Measurements from ENCODE around the gene GIMD1.

DNA sequence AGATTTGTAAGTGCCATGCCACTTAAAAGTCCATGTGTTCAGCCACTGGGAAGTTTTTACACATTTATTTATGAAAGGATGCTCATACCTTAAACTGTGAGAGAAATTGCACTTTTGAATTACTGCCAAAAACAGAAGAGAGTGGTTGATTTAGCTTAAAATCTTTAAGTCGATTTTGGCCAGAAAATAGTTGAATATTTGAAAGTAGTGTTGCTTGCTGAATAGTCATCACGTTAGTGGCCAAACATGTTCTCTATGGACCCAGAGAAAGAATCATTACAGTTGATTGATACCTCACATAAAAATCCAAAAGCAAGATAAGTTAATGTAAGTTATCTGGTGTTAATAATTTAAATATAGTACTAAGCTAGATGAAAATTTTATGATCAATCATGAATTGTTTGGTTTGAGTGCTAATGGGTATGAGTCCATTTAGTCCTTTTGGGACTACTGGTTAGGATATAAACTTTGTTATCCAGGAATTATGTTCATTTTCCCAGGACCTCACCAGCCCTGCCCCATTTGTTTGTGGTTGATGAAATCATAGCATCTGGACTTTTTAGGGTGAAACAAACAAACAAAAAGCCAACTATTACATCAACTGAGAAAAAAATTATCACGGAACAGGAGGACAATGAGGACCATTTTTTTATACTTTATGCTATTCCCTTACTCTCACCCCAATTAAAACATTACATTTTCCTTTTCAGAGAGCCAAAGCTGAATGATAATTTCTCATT, 6.3 kb downstream of the GIMD1 start:
- TF ChIP-seq, protein P1, sequence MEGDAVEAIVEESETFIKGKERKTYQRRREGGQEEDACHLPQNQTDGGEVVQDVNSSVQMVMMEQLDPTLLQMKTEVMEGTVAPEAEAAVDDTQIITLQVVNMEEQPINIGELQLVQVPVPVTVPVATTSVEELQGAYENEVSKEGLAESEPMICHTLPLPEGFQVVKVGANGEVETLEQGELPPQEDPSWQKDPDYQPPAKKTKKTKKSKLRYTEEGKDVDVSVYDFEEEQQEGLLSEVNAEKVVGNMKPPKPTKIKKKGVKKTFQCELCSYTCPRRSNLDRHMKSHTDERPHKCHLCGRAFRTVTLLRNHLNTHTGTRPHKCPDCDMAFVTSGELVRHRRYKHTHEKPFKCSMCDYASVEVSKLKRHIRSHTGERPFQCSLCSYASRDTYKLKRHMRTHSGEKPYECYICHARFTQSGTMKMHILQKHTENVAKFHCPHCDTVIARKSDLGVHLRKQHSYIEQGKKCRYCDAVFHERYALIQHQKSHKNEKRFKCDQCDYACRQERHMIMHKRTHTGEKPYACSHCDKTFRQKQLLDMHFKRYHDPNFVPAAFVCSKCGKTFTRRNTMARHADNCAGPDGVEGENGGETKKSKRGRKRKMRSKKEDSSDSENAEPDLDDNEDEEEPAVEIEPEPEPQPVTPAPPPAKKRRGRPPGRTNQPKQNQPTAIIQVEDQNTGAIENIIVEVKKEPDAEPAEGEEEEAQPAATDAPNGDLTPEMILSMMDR (IDR thresholded peaks at IDR 0.05): no peak
- TF ChIP-seq, protein P2, sequence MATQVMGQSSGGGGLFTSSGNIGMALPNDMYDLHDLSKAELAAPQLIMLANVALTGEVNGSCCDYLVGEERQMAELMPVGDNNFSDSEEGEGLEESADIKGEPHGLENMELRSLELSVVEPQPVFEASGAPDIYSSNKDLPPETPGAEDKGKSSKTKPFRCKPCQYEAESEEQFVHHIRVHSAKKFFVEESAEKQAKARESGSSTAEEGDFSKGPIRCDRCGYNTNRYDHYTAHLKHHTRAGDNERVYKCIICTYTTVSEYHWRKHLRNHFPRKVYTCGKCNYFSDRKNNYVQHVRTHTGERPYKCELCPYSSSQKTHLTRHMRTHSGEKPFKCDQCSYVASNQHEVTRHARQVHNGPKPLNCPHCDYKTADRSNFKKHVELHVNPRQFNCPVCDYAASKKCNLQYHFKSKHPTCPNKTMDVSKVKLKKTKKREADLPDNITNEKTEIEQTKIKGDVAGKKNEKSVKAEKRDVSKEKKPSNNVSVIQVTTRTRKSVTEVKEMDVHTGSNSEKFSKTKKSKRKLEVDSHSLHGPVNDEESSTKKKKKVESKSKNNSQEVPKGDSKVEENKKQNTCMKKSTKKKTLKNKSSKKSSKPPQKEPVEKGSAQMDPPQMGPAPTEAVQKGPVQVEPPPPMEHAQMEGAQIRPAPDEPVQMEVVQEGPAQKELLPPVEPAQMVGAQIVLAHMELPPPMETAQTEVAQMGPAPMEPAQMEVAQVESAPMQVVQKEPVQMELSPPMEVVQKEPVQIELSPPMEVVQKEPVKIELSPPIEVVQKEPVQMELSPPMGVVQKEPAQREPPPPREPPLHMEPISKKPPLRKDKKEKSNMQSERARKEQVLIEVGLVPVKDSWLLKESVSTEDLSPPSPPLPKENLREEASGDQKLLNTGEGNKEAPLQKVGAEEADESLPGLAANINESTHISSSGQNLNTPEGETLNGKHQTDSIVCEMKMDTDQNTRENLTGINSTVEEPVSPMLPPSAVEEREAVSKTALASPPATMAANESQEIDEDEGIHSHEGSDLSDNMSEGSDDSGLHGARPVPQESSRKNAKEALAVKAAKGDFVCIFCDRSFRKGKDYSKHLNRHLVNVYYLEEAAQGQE (IDR thresholded peaks at IDR 0.05; ENCODE audit: insufficient read depth in 1 of 2, low read depth in 2 of 2, low read length in 1 of 2): no peak
- TF ChIP-seq TCF7L2 (IDR thresholded peaks at IDR 0.05; ENCODE audit: low read depth, low read length): no peak
- TF ChIP-seq POLR2AphosphoS5 (IDR thresholded peaks at IDR 0.05; ENCODE audit: low read depth, low read length): no peak

All from Panc1 (cell line).